ENCODE results near the gene CD99L2. TPM values are rescaled to one million over a fixed set of nuclear protein-coding genes. Genes with fewer than 3 reads are reported as not detected.
"Not testable (repeated sequence)": the region's sequence is repeated elsewhere in the genome, so short reads cannot be mapped to it uniquely, and the experiment has no call there.

The CD99L2 gene
- total RNA-seq, 2 donors from 2014 or later = 8.8 to 9.7 TPM

DNA sequence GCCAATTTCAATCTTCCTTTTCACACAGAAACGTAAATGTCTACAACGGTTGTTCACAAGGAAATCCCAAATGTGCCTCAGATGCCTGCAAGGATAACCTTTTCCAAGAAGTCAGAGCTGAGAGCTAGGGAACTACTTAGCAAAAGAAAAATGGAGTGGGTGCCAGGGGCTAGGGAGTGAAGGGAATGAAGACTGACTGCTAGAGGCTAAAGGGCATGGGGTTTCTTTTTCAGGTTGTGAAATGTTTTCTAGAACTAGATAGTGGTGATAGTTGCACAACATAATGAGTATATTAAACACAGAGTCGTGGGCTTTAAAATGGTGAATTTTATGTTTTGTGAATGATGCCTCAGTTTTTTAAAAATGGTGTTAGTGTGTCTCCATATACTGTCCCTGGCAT lies 53.4 kb downstream of the CD99L2 start:
- ATAC-seq = no peak
- Mint-ChIP-seq H3K9me3 (no peaks in the 10 kb centered on the region), H3K36me3 (no peaks in the 10 kb centered on the region), H3K27ac (no peak overlapping the region)
- DNase-seq (ENCODE audit: low spot score in 2 of 2) = no peak

GRCh38 chrX:150844016-150844415 lies 54.5 kb downstream of the CD99L2 start:
- Mint-ChIP-seq H3K9me3 (no peaks in the 10 kb centered on the region), H3K36me3 (no peaks in the 10 kb centered on the region), H3K27ac (no peak overlapping the region)
- ATAC-seq (no peak), DNase-seq (ENCODE audit: low spot score in 2 of 2) (no peak)

DNA sequence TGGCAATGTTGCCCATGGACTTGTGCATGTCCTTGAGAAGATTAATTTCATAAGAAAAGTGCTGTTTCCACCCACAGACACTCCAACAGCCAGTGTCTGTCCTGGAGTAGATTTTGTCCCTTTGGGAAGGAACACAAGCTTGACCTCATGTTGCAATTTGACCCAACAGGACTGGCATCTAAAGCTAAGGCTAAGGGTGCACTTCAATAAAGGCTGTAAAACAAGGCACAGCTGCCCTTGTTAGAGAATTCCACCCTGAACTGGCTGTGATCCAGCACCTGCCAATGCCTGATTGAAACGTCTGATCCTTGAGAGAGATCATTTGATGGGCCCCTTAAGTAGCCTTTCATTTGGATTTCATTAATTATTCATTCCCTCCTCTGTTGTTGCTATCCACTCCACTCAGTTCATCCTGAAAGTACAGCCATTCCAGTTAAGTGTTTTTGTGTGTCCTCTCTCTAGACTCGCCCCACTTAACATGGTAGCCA lies 56.2 kb downstream of the CD99L2 start:
- no peak for ATAC-seq

DNA sequence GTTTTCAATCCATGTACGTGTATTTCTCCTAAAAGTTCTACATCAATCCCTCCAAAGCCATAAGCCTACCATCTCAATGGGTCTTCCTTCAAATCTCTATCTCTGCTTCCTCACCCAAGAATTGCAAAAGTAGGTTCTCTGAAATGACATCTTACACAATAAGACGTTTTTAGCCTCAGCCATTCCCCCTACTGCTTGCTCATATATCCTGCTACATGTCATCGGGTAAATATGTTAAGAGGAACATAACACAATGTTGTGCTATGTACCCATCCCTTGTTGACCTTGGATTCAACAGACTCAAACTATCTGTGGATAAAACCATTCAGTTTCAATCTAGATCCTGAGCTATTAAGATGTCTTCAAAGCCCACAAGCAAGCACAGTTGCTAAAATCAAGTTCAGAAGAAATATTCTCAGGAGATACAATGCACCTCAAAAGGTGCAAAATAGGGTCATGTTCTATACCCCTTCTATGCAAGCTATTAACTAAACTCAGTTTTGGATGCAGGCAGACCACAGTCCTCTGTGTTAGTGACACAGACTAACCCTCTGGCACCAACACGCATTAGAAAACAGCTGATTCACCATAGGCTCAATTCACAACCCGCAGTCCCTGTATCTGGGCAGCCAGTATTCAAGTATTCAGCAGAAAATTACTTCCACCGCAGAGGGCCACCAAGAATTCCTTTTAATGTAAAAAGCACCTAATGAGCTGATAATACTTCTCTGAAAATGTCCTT lies 56.8 kb downstream of the CD99L2 start:
- DNase-seq (ENCODE audit: low spot score in 2 of 2) (no peak), ATAC-seq (no peak)
- Mint-ChIP-seq H3K9me3 (no peaks in the 10 kb centered on the region), H3K36me3 (no peaks in the 10 kb centered on the region), H3K27ac (no peak overlapping the region)

More for the DNA sequence above, 56.2 kb downstream of the CD99L2 start:
- DNase-seq (ENCODE audit: low spot score in 2 of 2) = no peak
- Mint-ChIP-seq H3K36me3 (no peaks in the 10 kb centered on the region), H3K9me3 (no peaks in the 10 kb centered on the region), H3K27ac (no peak overlapping the region)

- ATAC-seq = no peak
- peaks cover 0 to 5% of the 10 kb centered on the region in 2 donors for H3K36me3 Mint-ChIP-seq
- H3K27ac Mint-ChIP-seq = no peak overlapping the region
Observed at GRCh38 chrX:150837845-150838244, 60.6 kb downstream of the CD99L2 start.

DNA sequence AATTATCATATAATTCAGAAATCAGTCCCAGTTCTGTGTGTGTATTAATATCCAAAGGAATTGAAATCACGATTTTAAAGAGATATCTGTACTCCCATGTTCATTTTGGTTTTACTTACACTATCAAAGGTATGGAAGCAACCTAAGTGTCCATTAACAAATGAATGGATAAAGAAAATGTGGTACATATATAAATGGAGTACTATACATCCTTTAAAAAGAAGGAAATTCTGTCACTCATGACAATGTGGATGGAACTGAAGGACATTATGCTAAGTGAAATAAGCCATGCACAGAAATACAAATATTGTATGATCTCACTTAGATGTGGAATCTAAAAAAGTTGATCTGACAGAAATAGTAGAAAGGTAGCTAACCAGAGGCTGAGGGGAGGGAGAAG lies 63.8 kb downstream of the CD99L2 start:
- DNase-seq (ENCODE audit: low spot score in 2 of 2) = no peak
- no peak for ATAC-seq

More at GRCh38 chrX:150837845-150838244, 60.6 kb downstream of the CD99L2 start:
- H3K9me3 Mint-ChIP-seq = no peaks in the 10 kb centered on the region
- DNase-seq (ENCODE audit: low spot score in 2 of 2) = no peak

GRCh38 chrX:150833454-150834056 lies 64.9 kb downstream of the CD99L2 start:
- Mint-ChIP-seq H3K36me3 (peaks cover 0 to 5% of the 10 kb centered on the region in 2 donors), H3K27ac (no peak overlapping the region), H3K9me3 (no peaks in the 10 kb centered on the region)
- no peak for DNase-seq (ENCODE audit: low spot score in 2 of 2)
- no peak for ATAC-seq

More for the DNA sequence above, 63.8 kb downstream of the CD99L2 start:
- peaks cover 0 to 5% of the 10 kb centered on the region in 2 donors for H3K36me3 Mint-ChIP-seq
- H3K27ac Mint-ChIP-seq = no peak overlapping the region
- H3K9me3 Mint-ChIP-seq = no peaks in the 10 kb centered on the region

DNA sequence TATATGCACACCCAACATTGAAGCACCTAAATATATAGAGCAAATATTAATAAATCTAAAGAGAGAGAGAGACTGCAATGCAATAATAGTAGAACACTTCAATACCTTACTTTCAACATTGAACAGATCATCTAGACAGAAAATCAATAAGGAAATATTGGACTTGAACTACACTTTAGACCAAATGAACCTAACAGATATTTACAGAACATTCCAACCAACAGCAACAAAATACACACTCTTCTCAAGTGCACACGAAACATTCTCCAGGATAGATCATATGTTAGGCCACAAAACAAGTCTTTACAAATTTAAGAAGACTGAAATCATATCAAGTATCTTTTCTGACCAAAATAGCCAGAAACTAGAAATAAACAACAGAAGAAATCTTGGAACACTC lies 66.6 kb downstream of the CD99L2 start:
- no peak for ATAC-seq
- H3K36me3 Mint-ChIP-seq = peaks cover 5 to 9% of the 10 kb centered on the region in 2 donors
- DNase-seq (ENCODE audit: low spot score in 2 of 2) = no peak
- H3K27ac Mint-ChIP-seq = no peak overlapping the region
- H3K9me3 Mint-ChIP-seq = no peaks in the 10 kb centered on the region

GRCh38 chrX:150828785-150829184 lies 69.7 kb downstream of the CD99L2 start:
- Mint-ChIP-seq H3K27ac (no peak overlapping the region), H3K9me3 (no peaks in the 10 kb centered on the region), H3K36me3 (peaks cover 4 to 19% of the 10 kb centered on the region in 2 donors)
- DNase-seq (ENCODE audit: low spot score in 2 of 2) (no peak), ATAC-seq (no peak)

DNA sequence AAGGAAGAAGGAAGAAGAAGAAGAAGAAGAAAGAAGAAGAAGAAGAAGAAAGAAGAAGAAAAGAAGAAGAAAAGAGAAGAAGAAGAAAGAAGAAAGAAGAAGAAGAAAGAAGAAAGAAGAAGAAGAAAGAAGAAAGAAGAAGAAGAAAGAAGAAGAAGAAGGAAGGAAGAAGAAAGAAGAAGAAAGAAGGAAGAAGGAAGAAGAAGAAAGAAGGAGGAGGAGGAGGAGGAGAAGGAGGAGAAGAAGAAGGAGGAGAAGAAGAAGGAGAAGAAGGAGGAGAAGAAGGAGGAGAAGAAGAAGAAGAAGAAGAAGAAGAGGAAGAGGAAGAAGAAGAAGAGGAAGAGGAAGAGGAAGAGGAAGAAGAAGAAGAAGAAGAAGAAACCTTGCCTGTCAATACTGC lies 74.1 kb downstream of the CD99L2 start:
- peaks cover 7 to 19% of the 10 kb centered on the region in 2 donors for H3K36me3 Mint-ChIP-seq
- ATAC-seq; H3K9me3 Mint-ChIP-seq; DNase-seq (ENCODE audit: low spot score in 2 of 2); H3K27ac Mint-ChIP-seq: not testable (repeated sequence)

GRCh38 chrX:150823826-150824225 lies 74.6 kb downstream of the CD99L2 start:
- not testable (repeated sequence) for DNase-seq (ENCODE audit: low spot score in 2 of 2); H3K27ac Mint-ChIP-seq; H3K9me3 Mint-ChIP-seq; ATAC-seq
- H3K36me3 Mint-ChIP-seq = peaks cover 12 to 19% of the 10 kb centered on the region in 2 donors

DNA sequence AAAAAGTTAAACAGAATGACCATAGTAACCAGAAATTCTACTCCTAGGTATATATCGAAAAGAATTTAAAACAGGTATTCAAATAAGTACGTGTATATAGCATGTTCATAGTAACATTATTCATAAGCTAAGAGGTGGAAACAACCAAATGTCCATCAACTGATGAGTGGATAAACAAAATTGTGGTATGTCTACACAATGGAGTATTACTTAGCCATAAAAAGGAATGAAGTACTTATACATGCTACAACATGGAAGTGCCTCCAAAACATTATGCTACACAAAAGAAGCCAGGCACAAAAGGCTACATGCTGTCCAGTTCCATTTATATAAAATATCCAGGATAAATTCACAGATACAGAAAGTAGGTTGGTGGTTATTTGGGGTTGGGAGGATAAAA lies 76.5 kb downstream of the CD99L2 start:
- no peak for DNase-seq (ENCODE audit: low spot score in 2 of 2)
- Mint-ChIP-seq H3K9me3 (peaks cover 4 to 6% of the 10 kb centered on the region in 2 donors), H3K36me3 (peaks cover 11 to 12% of the 10 kb centered on the region in 2 donors), H3K27ac (no peak overlapping the region)
- ATAC-seq = no peak

DNA sequence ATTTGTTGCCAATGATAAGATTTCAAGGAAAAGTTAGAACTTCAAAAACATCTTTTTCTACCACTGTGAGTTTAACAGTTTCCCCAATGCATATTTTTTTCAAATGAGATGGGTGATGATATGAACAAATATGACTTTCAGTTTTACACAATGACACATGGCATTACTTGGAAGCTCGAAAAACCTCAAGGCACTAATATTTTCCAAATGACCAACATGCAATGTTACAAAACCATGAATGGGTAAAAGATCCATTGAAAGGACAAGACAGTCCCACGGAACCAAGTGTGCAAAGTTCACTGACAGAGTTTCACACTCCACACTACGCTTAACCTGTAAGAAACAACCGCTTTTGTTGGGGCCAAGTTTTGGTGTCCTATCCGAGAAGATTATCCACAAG lies 84.5 kb downstream of the CD99L2 start:
- Mint-ChIP-seq H3K9me3 (peaks cover 0 to under 1% of the 10 kb centered on the region in 2 donors), H3K36me3 (peaks cover under 1 to 2% of the 10 kb centered on the region in 2 donors), H3K27ac (no peak overlapping the region)
- ATAC-seq (peak in 1 of 2 donors; percentile 28), DNase-seq (ENCODE audit: low spot score in 2 of 2) (no peak)

- H3K27ac Mint-ChIP-seq = no peak overlapping the region
- peaks cover 0 to 5% of the 10 kb centered on the region in 2 donors for H3K9me3 Mint-ChIP-seq
Observed at GRCh38 chrX:150806827-150807226, 91.6 kb downstream of the CD99L2 start.

GRCh38 chrX:150805736-150806135 lies 92.7 kb downstream of the CD99L2 start:
- DNase-seq (ENCODE audit: low spot score in 2 of 2) = no peak
- no peak overlapping the region for H3K27ac Mint-ChIP-seq
- peaks cover 0 to 5% of the 10 kb centered on the region in 2 donors for H3K9me3 Mint-ChIP-seq
- no peak for ATAC-seq
- peaks cover 7 to 8% of the 10 kb centered on the region in 2 donors for H3K36me3 Mint-ChIP-seq

More at GRCh38 chrX:150806827-150807226, 91.6 kb downstream of the CD99L2 start:
- peaks cover 7 to 8% of the 10 kb centered on the region in 2 donors for H3K36me3 Mint-ChIP-seq
- no peak for ATAC-seq
- DNase-seq (ENCODE audit: low spot score in 2 of 2) = no peak

DNA sequence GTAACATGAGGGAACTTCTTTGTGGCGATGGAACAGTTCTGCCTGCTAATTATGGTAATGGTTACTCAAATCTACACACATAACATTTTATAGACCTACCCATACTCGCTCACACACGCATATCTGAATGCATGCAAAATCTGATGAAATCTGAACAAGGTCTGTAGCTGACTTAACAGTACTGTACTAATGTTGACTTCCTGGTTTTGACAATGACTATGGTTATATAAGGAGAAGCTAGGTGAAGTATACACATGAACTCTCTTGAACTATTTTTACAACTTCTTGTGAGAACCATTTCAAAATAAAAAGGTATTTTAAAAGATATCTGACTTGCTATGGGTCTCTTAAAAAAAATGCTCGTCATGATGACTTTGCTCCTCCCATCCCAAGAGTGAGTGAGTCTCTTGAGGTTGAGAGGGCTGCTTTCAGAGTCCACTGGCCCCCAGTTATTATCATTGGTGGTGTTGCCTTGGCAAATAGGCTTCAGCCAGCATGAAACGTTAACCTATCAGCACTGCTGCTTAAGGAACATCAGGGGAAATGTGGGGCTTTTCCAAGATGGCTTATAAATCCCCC lies 105.4 kb downstream of the CD99L2 start:
- H3K36me3 Mint-ChIP-seq = peaks cover 4 to 16% of the 10 kb centered on the region in 2 donors
- no peaks in the 10 kb centered on the region for H3K9me3 Mint-ChIP-seq
- ATAC-seq = no peak
- no peak for DNase-seq (ENCODE audit: low spot score in 2 of 2)
- no peak overlapping the region for H3K27ac Mint-ChIP-seq

DNA sequence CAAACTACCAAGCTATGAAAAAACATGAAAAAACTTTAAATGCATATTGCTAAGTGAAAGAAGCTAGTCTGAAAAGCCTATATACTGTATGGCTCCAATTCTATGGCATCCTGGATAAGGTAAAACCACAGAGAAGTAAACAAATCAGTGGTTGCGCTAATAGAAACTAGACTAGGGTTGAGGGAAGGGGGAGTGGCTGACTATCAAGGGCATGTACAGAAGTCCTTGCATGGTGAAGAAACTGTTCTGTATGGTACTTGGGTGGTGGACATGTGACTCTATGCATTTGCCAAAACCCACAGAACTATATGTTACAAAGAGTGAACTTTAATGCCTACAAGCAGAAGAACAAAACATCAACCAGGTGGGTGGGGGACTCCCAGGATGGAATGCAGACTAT lies 108.4 kb downstream of the CD99L2 start:
- no peaks in the 10 kb centered on the region for H3K9me3 Mint-ChIP-seq
- H3K36me3 Mint-ChIP-seq = peaks cover 6 to 10% of the 10 kb centered on the region in 2 donors
- no peak overlapping the region for H3K27ac Mint-ChIP-seq
- ATAC-seq = peak in 1 of 2 donors; percentile 63
- no peak for DNase-seq (ENCODE audit: low spot score in 2 of 2)

Data from activated naive CD4-positive, alpha-beta T cell treated with anti-CD3 and anti-CD28 coated beads, Interleukin-2, amount 50 U/mL, for 72 hours (primary cell).